Measurements from ENCODE around the gene LPAR2.

The LPAR2 gene

GRCh38 chr19:19662871-19663255 lies 34.8 kb upstream of the LPAR2 start:
- no peak for TF ChIP-seq CTCF (IDR thresholded peaks at IDR 0.05)

GRCh38 chr19:19662344-19662743 lies 34.3 kb upstream of the LPAR2 start:
- no peak for TF ChIP-seq CTCF (IDR thresholded peaks at IDR 0.05)

GRCh38 chr19:19661675-19662251 lies 33.7 kb upstream of the LPAR2 start:
- no peak for TF ChIP-seq CTCF (IDR thresholded peaks at IDR 0.05)

- no peak for TF ChIP-seq CTCF (IDR thresholded peaks at IDR 0.05)
These were observed 33.2 kb upstream of the LPAR2 start for GRCh38 chr19:19661141-19661674.

GRCh38 chr19:19659646-19660245 lies 31.7 kb upstream of the LPAR2 start:
- TF ChIP-seq CTCF (IDR thresholded peaks at IDR 0.05) = no peak

- no peak for TF ChIP-seq CTCF (IDR thresholded peaks at IDR 0.05)
These were observed 29.4 kb upstream of the LPAR2 start for GRCh38 chr19:19657397-19657783.

GRCh38 chr19:19656451-19657396 lies 28.7 kb upstream of the LPAR2 start:
- TF ChIP-seq CTCF (IDR thresholded peaks at IDR 0.05) = no peak
